ENCODE results near the gene SUPT5H.

Gene SUPT5H

DNA sequence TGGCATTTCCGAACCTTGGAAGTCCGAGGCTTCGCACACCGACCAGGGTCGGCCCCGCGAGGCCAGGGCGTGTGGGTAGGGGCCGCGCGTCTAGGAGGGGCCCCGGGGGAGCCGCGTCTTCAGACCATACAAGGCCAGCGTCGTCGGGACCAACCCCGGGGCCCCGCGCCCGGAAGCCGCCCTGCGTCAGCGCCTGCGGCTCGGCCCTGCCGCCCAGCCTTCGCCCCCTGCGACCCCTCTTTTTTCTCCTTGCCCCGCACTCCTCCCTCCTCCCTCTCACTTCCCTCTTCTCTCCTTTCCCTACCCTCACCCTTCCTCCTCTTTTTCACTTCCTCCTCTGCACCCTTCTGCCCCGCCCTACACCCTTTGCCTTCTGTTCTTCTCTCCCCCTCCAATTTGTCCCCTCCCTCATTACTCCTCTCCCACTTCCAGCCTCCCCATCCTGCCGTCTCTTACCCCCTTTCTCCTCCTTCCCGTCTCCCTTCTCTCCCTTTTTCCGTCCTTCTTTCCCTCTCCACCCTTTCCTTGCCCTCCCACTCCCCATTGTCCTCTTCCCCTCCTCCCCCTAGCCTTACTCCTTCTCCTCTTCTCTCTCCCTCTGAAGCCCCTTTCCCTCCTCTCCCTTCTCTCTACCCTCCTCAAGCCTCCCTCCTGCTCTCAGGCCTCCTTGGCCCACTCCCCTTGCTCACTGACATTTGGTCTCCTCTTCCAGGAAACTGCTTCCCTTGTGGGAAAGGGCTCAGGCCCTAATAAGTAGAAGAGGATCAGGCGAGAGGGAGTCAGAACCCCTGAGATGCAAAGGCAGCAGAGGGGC lies 35.2 kb upstream of the SUPT5H start:
- peak overlapping the region; percentile 88 for H3K4me3 ChIP-seq (ENCODE audit: control insufficient read depth, low read depth, low read length)
- TF ChIP-seq, protein P1, sequence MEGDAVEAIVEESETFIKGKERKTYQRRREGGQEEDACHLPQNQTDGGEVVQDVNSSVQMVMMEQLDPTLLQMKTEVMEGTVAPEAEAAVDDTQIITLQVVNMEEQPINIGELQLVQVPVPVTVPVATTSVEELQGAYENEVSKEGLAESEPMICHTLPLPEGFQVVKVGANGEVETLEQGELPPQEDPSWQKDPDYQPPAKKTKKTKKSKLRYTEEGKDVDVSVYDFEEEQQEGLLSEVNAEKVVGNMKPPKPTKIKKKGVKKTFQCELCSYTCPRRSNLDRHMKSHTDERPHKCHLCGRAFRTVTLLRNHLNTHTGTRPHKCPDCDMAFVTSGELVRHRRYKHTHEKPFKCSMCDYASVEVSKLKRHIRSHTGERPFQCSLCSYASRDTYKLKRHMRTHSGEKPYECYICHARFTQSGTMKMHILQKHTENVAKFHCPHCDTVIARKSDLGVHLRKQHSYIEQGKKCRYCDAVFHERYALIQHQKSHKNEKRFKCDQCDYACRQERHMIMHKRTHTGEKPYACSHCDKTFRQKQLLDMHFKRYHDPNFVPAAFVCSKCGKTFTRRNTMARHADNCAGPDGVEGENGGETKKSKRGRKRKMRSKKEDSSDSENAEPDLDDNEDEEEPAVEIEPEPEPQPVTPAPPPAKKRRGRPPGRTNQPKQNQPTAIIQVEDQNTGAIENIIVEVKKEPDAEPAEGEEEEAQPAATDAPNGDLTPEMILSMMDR (IDR thresholded peaks at IDR 0.05; ENCODE audit: control insufficient read depth, insufficient read depth, low read depth, low read length, missing control alignments) = no peak
- no peak for DNase-seq (ENCODE audit: low read depth)

DNA sequence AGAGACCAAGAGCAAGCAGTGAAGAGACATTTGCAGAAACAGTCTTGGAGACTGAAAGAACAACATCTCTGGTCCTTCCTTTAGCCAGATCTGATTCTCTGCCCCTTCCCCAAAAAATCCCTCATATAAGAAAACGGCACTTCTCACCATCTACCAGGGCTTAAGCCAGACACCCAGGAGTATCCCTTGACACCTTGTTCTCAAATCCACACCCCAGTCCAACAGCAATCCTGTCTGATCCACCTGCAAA lies 34.6 kb upstream of the SUPT5H start:
- no peak for DNase-seq (ENCODE audit: low read depth)
- no peak overlapping the region for H3K4me3 ChIP-seq (ENCODE audit: control insufficient read depth, low read depth, low read length)
- TF ChIP-seq, protein P1 (IDR thresholded peaks at IDR 0.05; ENCODE audit: control insufficient read depth, insufficient read depth, low read depth, low read length, missing control alignments) = no peak

DNA sequence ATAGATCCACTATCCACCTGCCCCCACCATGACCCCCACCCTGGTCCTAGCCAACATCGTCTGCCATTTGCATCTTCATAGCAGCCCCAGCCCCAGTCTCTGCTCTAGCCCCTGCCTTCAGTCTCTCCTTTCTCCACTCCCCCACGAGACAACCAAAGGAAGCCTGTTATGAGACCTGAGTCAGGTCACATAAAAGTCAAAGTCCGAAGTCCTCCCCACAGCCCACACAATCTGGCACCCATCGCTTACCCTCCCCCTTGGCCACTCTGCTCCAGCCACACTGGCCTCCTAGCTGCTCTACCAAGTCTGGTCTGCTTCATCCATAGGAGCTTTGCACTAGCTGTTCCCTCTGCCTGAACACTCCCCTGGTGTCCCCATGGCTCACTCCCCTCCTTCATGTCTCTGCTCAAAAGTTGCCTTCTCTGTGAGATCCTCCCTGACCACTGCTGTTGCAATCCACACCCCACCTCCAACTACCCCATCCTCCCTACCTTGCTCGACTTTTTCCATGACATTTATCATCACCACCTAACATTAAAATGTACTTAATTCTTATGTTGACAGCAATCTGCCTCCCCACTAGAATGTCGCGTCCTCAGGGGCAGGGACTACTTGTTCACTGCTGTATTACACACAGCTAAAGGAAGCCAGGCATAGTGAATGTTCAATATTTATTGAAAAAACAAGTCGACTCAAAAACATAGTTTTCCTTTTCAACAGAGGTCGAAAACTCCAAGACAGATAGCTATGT lies 34.1 kb upstream of the SUPT5H start:
- no peak for DNase-seq (ENCODE audit: low read depth)

DNA sequence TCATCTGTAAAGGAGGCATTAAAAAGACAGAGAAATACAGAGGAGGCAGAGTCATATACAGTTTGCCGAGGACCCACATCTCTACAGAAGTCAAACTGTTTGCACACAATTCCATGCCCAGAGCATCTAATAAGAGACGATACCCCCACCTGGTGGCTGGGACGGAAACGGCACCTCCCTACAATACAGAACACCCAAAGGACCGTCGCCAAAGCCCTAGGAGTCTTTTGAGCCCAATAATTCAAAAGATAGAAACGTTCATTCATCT lies 33.6 kb upstream of the SUPT5H start:
- TF ChIP-seq, protein P1 (IDR thresholded peaks at IDR 0.05; ENCODE audit: control insufficient read depth, insufficient read depth, low read depth, low read length, missing control alignments) = peak; percentile 84
- peak; percentile 76 for DNase-seq (ENCODE audit: low read depth)
- no peak overlapping the region for H3K4me3 ChIP-seq (ENCODE audit: control insufficient read depth, low read depth, low read length)

More for the DNA sequence above, 34.1 kb upstream of the SUPT5H start:
- no peak overlapping the region; the same call in 1 of the 2 replicates for H3K4me3 ChIP-seq (ENCODE audit: control insufficient read depth, low read depth, low read length)
- TF ChIP-seq, protein P1 (IDR thresholded peaks at IDR 0.05; ENCODE audit: control insufficient read depth, insufficient read depth, low read depth, low read length, missing control alignments) = no peak

DNA sequence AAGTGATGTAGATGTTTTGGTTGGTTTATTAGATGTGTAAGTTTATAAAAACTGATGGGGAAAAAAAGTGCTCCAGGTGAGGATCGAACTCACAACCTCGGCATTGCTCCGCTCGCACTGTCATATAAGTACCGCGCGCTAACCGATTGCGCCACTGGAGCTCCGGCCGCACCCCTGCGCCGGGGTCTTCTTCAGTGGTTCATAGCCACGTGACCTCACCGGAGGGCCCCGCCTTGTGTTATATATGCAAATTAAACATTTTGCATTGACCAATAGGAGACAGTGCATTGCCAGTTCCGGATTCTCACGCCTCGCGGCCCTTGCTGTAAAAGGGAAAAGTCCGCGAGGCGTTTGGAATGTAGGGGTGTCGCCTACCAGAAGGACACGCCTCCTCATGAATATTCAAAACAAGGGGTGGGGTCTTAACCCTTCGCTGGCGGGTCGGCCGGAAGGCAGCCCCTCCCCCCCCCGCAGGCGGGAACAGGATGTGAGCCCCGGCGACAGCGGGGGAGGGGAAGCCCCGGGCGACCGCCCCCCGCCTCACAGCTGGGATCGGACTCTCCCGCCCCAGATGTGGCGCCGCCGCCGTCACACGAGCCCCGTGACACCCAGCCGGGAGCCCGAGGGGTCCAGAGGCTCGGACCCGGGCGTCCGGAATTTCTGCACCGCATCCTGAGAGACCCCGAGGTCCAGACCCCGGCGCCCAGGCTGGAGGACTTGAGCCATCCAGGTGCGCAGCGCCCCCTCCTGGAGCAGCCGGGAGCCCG lies 33.1 kb upstream of the SUPT5H start, which contains the start of gene PLEKHG2:
Gene PLEKHG2 (plus strand): TSS at position 570 of the 767 bp plus-strand sequence. CDS start 1,418 bp downstream, outside the sequence.
- TF ChIP-seq, protein P1 (IDR thresholded peaks at IDR 0.05; ENCODE audit: control insufficient read depth, insufficient read depth, low read depth, low read length, missing control alignments) = peak; percentile 87
- DNase-seq (ENCODE audit: low read depth) = peak; percentile 99
- peak within 1 kb of the TSS; percentile 65 for H3K4me3 ChIP-seq (ENCODE audit: control insufficient read depth, low read depth, low read length)

DNA sequence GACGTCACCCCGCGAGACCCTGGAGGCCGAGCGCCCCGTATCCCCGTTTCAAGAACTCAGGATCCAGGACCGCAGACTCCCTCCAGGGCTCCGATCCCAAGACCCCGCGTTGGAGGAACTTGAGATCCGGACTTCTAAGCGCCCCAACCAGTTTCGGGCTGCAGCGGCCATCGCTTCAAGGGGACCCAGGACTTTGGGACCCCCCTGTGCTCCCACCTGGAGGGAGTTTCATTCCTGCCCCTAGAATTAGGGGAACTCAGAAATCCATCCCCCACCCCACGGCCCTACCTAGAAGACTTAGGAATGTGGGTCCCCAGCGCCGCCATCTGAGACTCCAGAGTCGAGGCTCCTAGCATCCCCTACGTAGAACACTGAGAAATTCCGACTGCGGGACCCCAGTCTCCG lies 32.5 kb upstream of the SUPT5H start:
- no peak for DNase-seq (ENCODE audit: low read depth)
- peak overlapping the region; percentile 65 for H3K4me3 ChIP-seq (ENCODE audit: control insufficient read depth, low read depth, low read length)
- TF ChIP-seq, protein P1 (IDR thresholded peaks at IDR 0.05; ENCODE audit: control insufficient read depth, insufficient read depth, low read depth, low read length, missing control alignments) = no peak
